Prostate gland (tissue), 2 donors: ENCODE data around the gene AGBL5.

ENCODE experiments used
- POLR2A ChIP-seq: fragments of 450-650 bp; IDR thresholded peaks from one replicate; pipeline ENCODE4 v1.6.1; 2016; ENCODE audit warnings: antibody characterized with exemption, mild to moderate bottlenecking
- POLR2AphosphoS5 ChIP-seq: sonication (generic); formaldehyde crosslinking; IDR thresholded peaks from one replicate; pipeline ENCODE4 v1.6.1; 2017; ENCODE audit warnings: antibody characterized with exemption
- TF ChIP-seq, protein P1 (sequence below), 4 experiments: fragments of 200-600 bp in 2 of 4; fragments of 450-650 bp in 2 of 4; sonication (generic) in 2 of 4; IDR thresholded peaks; 1 replicate in 3 of 4; 2 replicates in 1 of 4; pipeline ENCODE4 v1.5.1; 2016 to 2019; ENCODE audit warnings: antibody characterized with exemption in 4 of 4, mild to moderate bottlenecking in 2 of 4, moderate library complexity in 2 of 4

DNA sequence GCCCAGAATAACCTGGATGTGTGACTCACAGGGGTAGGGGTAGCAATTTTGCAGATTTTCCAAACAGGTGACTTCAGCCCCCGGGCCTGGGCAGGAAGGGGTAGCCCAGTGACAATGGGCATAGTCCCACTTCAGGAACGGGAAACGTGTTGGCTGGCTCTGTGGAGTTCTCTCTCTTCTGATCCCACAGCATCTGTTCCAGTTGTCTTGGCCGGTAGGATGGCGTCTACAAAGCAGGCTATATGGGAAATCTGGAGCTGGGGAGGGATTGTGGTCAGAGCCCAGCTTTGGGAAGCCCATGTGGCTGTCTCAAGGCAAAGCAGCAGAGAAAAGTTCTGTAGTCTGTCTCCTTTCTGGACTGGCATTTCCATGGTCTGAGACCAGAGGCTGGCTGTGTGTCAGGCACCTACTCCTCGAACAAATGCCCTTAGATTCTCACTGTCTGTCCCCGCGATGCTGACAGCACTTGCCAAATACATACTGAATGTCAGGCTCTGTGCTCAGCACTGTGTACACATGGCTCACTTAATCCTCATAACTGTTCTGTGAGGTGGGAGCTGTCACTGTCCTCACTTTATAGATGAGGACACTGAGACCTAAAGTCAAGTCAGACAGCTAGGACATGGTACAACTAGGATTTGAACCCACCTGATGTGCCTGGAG is 36.6 kb upstream of the AGBL5 start:
- TF ChIP-seq, protein P1, sequence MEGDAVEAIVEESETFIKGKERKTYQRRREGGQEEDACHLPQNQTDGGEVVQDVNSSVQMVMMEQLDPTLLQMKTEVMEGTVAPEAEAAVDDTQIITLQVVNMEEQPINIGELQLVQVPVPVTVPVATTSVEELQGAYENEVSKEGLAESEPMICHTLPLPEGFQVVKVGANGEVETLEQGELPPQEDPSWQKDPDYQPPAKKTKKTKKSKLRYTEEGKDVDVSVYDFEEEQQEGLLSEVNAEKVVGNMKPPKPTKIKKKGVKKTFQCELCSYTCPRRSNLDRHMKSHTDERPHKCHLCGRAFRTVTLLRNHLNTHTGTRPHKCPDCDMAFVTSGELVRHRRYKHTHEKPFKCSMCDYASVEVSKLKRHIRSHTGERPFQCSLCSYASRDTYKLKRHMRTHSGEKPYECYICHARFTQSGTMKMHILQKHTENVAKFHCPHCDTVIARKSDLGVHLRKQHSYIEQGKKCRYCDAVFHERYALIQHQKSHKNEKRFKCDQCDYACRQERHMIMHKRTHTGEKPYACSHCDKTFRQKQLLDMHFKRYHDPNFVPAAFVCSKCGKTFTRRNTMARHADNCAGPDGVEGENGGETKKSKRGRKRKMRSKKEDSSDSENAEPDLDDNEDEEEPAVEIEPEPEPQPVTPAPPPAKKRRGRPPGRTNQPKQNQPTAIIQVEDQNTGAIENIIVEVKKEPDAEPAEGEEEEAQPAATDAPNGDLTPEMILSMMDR (IDR thresholded peaks at IDR 0.05), result no peak
- TF ChIP-seq POLR2A, result no peak
- TF ChIP-seq POLR2AphosphoS5, result no peak
